Gastroesophageal sphincter (tissue), 3 donors: Measurements from ENCODE around the gene PGBD5.

ENCODE experiments used
- CTCF ChIP-seq, 4 experiments: fragments of 200-600 bp in 2 of 4; fragments of 450-650 bp in 2 of 4; sonication (generic) in 1 of 4; IDR thresholded peaks; one replicate each; pipeline ENCODE4 v1.5.1; 2017 to 2019; ENCODE audit warnings: antibody characterized with exemption in 4 of 4, mild to moderate bottlenecking in 2 of 4, moderate library complexity in 2 of 4
- EP300 ChIP-seq: sonication (generic); formaldehyde crosslinking; IDR thresholded peaks from one replicate; pipeline ENCODE4 v1.6.1; 2017; ENCODE audit warnings: antibody characterized with exemption, mild to moderate bottlenecking
- POLR2A ChIP-seq, 2 donors: fragments of 450-650 bp; IDR thresholded peaks; one replicate each; pipeline ENCODE4 v1.6.1; 2017; ENCODE audit warnings: antibody characterized with exemption in 2 of 2, mild to moderate bottlenecking in 2 of 2, moderate library complexity in 1 of 2
- POLR2AphosphoS5 ChIP-seq: sonication (generic); formaldehyde crosslinking; IDR thresholded peaks from one replicate; pipeline ENCODE4 v1.6.1; 2017; ENCODE audit warnings: antibody characterized with exemption

- TF ChIP-seq CTCF (IDR thresholded peaks at IDR 0.05) (no peak), EP300 (no peak), POLR2A (IDR thresholded peaks at IDR 0.05) (no peak), POLR2AphosphoS5 (no peak)
These were observed 144.0 kb downstream of the PGBD5 start for GRCh38 chr1:230282157-230282556.
